Peyer's patch (tissue), 4 donors: ENCODE data around the gene ABHD1. TPM values are rescaled to one million over a fixed set of nuclear protein-coding genes. Genes with fewer than 3 reads are reported as not detected.

ENCODE experiments used
- DNase-seq, 3 donors: peaks; one replicate each; pipeline ENCODE4 v3.0.0-alpha.2; 2017 to 2019
- H3K27ac ChIP-seq, 4 donors: fragments of 200-600 bp; sonication (generic); one replicate each; pipeline ENCODE4 v1.5.1; 2016 to 2019
- H3K27me3 ChIP-seq, 2 donors: fragments of 200-600 bp; sonication (generic); one replicate each; pipeline ENCODE4 v1.5.1; 2019
- H3K36me3 ChIP-seq, 3 donors: fragments of 200-600 bp; sonication (generic); one replicate each; pipeline ENCODE4 v1.5.1; 2016 to 2019
- H3K4me1 ChIP-seq, 4 donors: fragments of 200-600 bp; sonication (generic); one replicate each; pipeline ENCODE4 v1.5.1; 2016 to 2019
- H3K4me3 ChIP-seq, 4 donors: fragments of 200-600 bp; sonication (generic); 1 replicate in 3 of 4; 2 replicates in 1 of 4; pipeline ENCODE4 v1.5.1; 2016 to 2019; ENCODE audit warnings: mild to moderate bottlenecking in 1 of 4
- H3K9me3 ChIP-seq, 4 donors: fragments of 200-600 bp; sonication (generic); one replicate each; pipeline ENCODE4 v1.5.1; 2016 to 2019; ENCODE audit warnings: mild to moderate bottlenecking in 1 of 4
- POLR2A ChIP-seq, 2 donors: fragments of 450-650 bp; IDR thresholded peaks; one replicate each; pipeline ENCODE4 v1.5.1; 2017; ENCODE audit warnings: antibody characterized with exemption in 2 of 2, mild to moderate bottlenecking in 2 of 2, moderate library complexity in 2 of 2
- total RNA-seq, 4 donors: library from RNA; depleted of rRNA; stranded (reverse); fragments of >200 nt; gene quantifications; one replicate each; pipeline ENCODE4 v1.1.0, GENCODE V29; 2016
- TF ChIP-seq, protein P1 (sequence below), 6 experiments: fragments of 450-650 bp in 4 of 6; fragments of 200-600 bp in 2 of 6; sonication (generic) in 1 of 6; IDR thresholded peaks; one replicate each; pipeline ENCODE4 v1.5.1; 2017 to 2019; ENCODE audit warnings: antibody characterized with exemption in 6 of 6, mild to moderate bottlenecking in 3 of 6, moderate library complexity in 1 of 6

The ABHD1 gene
- total RNA-seq, 4 donors from 2014 or later = 2.8 TPM; not detected in 3

GRCh38 chr2:27143285-27143684, 19.7 kb downstream of the ABHD1 start:
- Histone ChIP-seq H3K36me3 (no peaks in the 10 kb centered on the region), H3K27ac (no peak overlapping the region), H3K27me3 (no peaks in the 10 kb centered on the region), H3K4me3 (no peak overlapping the region), H3K4me1 (no peaks in the 10 kb centered on the region), H3K9me3 (no peaks in the 10 kb centered on the region)
- no peak for DNase-seq
- TF ChIP-seq POLR2A (IDR thresholded peaks at IDR 0.05) = no peak
- TF ChIP-seq, protein P1, sequence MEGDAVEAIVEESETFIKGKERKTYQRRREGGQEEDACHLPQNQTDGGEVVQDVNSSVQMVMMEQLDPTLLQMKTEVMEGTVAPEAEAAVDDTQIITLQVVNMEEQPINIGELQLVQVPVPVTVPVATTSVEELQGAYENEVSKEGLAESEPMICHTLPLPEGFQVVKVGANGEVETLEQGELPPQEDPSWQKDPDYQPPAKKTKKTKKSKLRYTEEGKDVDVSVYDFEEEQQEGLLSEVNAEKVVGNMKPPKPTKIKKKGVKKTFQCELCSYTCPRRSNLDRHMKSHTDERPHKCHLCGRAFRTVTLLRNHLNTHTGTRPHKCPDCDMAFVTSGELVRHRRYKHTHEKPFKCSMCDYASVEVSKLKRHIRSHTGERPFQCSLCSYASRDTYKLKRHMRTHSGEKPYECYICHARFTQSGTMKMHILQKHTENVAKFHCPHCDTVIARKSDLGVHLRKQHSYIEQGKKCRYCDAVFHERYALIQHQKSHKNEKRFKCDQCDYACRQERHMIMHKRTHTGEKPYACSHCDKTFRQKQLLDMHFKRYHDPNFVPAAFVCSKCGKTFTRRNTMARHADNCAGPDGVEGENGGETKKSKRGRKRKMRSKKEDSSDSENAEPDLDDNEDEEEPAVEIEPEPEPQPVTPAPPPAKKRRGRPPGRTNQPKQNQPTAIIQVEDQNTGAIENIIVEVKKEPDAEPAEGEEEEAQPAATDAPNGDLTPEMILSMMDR (IDR thresholded peaks at IDR 0.05) = no peak

- no peak overlapping the region for H3K27ac ChIP-seq
- H3K36me3 ChIP-seq = no peaks in the 10 kb centered on the region
- TF ChIP-seq POLR2A (IDR thresholded peaks at IDR 0.05) = no peak
- TF ChIP-seq, protein P1 (IDR thresholded peaks at IDR 0.05) = no peak
- no peaks in the 10 kb centered on the region for H3K9me3 ChIP-seq
- H3K4me1 ChIP-seq = no peaks in the 10 kb centered on the region
- H3K27me3 ChIP-seq = no peaks in the 10 kb centered on the region
- no peak for DNase-seq
- no peak overlapping the region for H3K4me3 ChIP-seq
Measured at GRCh38 chr2:27145682-27146081, 22.1 kb downstream of the ABHD1 start.

GRCh38 chr2:27147935-27148334, 24.3 kb downstream of the ABHD1 start:
- H3K27me3 ChIP-seq = no peaks in the 10 kb centered on the region
- H3K4me1 ChIP-seq = no peaks in the 10 kb centered on the region
- no peak for DNase-seq
- TF ChIP-seq, protein P1 (IDR thresholded peaks at IDR 0.05) = no peak
- TF ChIP-seq POLR2A (IDR thresholded peaks at IDR 0.05) = no peak
- H3K27ac ChIP-seq = no peak overlapping the region
- H3K36me3 ChIP-seq = no peaks in the 10 kb centered on the region
- H3K4me3 ChIP-seq = no peak overlapping the region
- H3K9me3 ChIP-seq = no peaks in the 10 kb centered on the region

GRCh38 chr2:27148801-27149439, 25.3 kb downstream of the ABHD1 start, which contains the start of gene TCF23:
TCF23 (plus strand) TSS chr2:27149004; CDS start chr2:27149134, 130 bp downstream.
- no peak for TF ChIP-seq POLR2A (IDR thresholded peaks at IDR 0.05)
- TF ChIP-seq, protein P1 (IDR thresholded peaks at IDR 0.05) = no peak
- no peaks in the 10 kb centered on the region for H3K9me3 ChIP-seq
- no peaks in the 10 kb centered on the region for H3K27me3 ChIP-seq
- H3K4me3 ChIP-seq = no peak within 1 kb of the TSS
- H3K27ac ChIP-seq = no peak within 1 kb of the TSS
- H3K36me3 ChIP-seq = no peaks in the 10 kb centered on the region
- H3K4me1 ChIP-seq = no peaks in the 10 kb centered on the region
- no peak for DNase-seq

- no peak for TF ChIP-seq POLR2A (IDR thresholded peaks at IDR 0.05)
- TF ChIP-seq, protein P1 (IDR thresholded peaks at IDR 0.05) = no peak
- H3K27ac ChIP-seq = no peak overlapping the region
- no peak for DNase-seq
Measured at GRCh38 chr2:27149570-27150405, 26.2 kb downstream of the ABHD1 start.

More at GRCh38 chr2:27149570-27150405, 26.2 kb downstream of the ABHD1 start:
- H3K27me3 ChIP-seq = no peaks in the 10 kb centered on the region
- H3K9me3 ChIP-seq = no peaks in the 10 kb centered on the region
- H3K4me3 ChIP-seq = no peak overlapping the region
- no peaks in the 10 kb centered on the region for H3K4me1 ChIP-seq
- no peaks in the 10 kb centered on the region for H3K36me3 ChIP-seq
